Hepatocyte (in vitro differentiated cells): ENCODE data around the gene MAD2L1BP. TPM values are rescaled to one million over a fixed set of nuclear protein-coding genes. Genes with fewer than 3 reads are reported as not detected.

Source experiments
- DNase-seq: peaks from one replicate; pipeline ENCODE4 v3.0.0-alpha.2; 2016; ENCODE audit warnings: low spot score
- H2AFZ ChIP-seq: fragments of 200-600 bp; sonication (generic); 2 replicates; pipeline ENCODE4 v1.6.0; 2016; ENCODE audit warnings: antibody characterized with exemption, mild to moderate bottlenecking
- H3K27ac ChIP-seq: fragments of 200-600 bp; sonication (generic); 2 replicates; pipeline ENCODE4 v1.5.1; 2016; ENCODE audit warnings: mild to moderate bottlenecking
- H3K27me3 ChIP-seq: fragments of 200-600 bp; sonication (generic); 2 replicates; pipeline ENCODE4 v1.6.1; 2016
- H3K36me3 ChIP-seq: fragments of 200-600 bp; sonication (generic); replicated peaks from 2 replicates; pipeline ENCODE4 v1.5.1; 2016; ENCODE audit warnings: low read depth; ENCODE audit not compliant: insufficient read depth
- H3K4me1 ChIP-seq: fragments of 200-600 bp; sonication (generic); 2 replicates; pipeline ENCODE4 v1.5.1; 2016; ENCODE audit warnings: mild to moderate bottlenecking, moderate library complexity; ENCODE audit not compliant: insufficient read depth
- H3K4me2 ChIP-seq: fragments of 200-600 bp; sonication (generic); 2 replicates; pipeline ENCODE4 v1.6.0; 2016
- H3K4me3 ChIP-seq: fragments of 200-600 bp; sonication (generic); 2 replicates; pipeline ENCODE4 v1.5.1; 2016; ENCODE audit warnings: mild to moderate bottlenecking
- H3K79me2 ChIP-seq: fragments of 200-600 bp; sonication (generic); 2 replicates; pipeline ENCODE4 v1.6.0; 2017; ENCODE audit warnings: mild to moderate bottlenecking
- H3K9me2 ChIP-seq: fragments of 200-600 bp; sonication (generic); replicated peaks from 2 replicates; pipeline ENCODE4 v1.6.0; 2017; ENCODE audit warnings: mild to moderate bottlenecking; ENCODE audit not compliant: insufficient read depth
- H3K9me3 ChIP-seq: fragments of 200-600 bp; sonication (generic); 2 replicates; pipeline ENCODE4 v1.5.1; 2016; ENCODE audit warnings: low read depth, mild to moderate bottlenecking
- H4K20me1 ChIP-seq: fragments of 200-600 bp; sonication (generic); 2 replicates; pipeline ENCODE4 v1.6.0; 2016; ENCODE audit warnings: mild to moderate bottlenecking; ENCODE audit not compliant: insufficient read depth, poor library complexity, severe bottlenecking
- EZH2 ChIP-seq: fragments of 200-600 bp; sonication (generic); IDR thresholded peaks from 2 replicates; pipeline ENCODE4 v1.6.1; 2016; ENCODE audit warnings: antibody characterized with exemption, mild to moderate bottlenecking, borderline replicate concordance
- EZH2phosphoT487 ChIP-seq: fragments of 200-600 bp; sonication (generic); IDR thresholded peaks from one replicate; pipeline ENCODE4 v1.6.1; 2018; ENCODE audit warnings: antibody characterized with exemption, mild to moderate bottlenecking, low read depth, moderate library complexity; ENCODE audit not compliant: unreplicated experiment, severe bottlenecking
- WGBS: methylation state at CpG from one replicate; pipeline ENCODE4 v1.1.6; 2016; ENCODE audit warnings: low lambda C conversion rate; ENCODE audit errors: missing lambda C conversion rate; 5-methylcytosine and 5-hydroxymethylcytosine counted together
- polyA plus RNA-seq: library from polyadenylated mRNA; unstranded; fragments of >200 nt; fragmentation: Nextera tagmentation; extraction: Ambion mirVana; gene quantifications from 2 replicates; pipeline ENCODE4 v1.2.1, GENCODE V29; 2016
- total RNA-seq: library from RNA; depleted of rRNA; stranded (reverse); fragments of >200 nt; gene quantifications from 2 replicates; pipeline ENCODE4 v1.2.3, GENCODE V29; 2014
- TF ChIP-seq, protein P1 (sequence below): fragments of 200-600 bp; sonication (generic); IDR thresholded peaks from 2 replicates; pipeline ENCODE4 v1.5.1; 2016; ENCODE audit warnings: antibody characterized with exemption, mild to moderate bottlenecking; ENCODE audit not compliant: poor library complexity

Gene MAD2L1BP
- total and polyA plus RNA-seq, 2 experiments from 2014 or later: 32.1 to 47.6 TPM

DNA sequence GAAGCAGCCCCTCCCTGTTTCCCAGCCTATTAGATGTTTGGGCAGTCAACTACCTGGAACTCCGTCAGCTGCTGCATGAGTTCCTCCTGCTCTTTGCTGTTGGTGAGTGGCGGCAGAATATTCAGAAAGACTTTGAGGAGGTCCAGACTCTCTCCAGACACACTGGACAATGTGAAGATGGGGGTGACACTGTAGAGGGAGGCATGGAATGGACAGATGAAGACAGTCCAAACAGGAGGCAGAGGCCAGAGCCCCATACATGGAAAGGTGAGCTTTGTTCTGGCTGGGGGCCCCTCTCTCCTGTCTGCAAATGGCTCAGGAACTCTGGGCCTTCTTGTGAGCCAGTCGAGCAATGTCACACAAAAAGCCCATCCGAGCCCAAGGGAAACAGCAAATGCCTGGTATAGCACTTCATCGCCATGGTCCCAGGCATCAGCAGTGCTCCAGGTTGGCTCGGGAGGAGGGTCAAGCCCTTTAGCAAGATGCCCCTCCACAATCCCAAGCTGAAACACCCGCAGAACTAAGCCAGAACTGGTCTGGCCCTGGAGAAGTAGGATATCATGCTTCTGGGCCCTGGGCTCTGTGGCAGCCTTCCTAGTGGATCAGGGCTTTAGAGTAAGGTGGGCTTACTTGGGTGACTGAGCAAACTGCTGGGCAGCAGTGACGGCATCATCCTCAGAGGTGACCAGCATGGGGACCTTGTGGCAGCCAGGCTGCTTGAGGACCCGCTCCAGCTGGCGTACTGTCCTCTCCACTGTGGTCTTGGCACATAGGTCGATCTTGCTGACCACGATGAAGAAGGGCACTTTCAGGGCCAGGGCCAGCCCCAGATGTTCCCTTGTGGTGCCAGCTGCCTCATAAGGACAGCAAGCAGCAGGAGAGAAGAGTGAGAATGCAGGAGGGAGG lies 11.5 kb upstream of the MAD2L1BP start:
- 98% methylated on average over 12 of the region's 12 CpGs for WGBS
- Histone ChIP-seq H2AFZ (no peak overlapping the region), H3K9me2 (no peaks in the 10 kb centered on the region), H3K36me3 (no peaks in the 10 kb centered on the region), H3K4me3 (no peak overlapping the region), H3K27ac (no peak overlapping the region), H3K79me2 (peaks cover 24% of the 10 kb centered on the region), H3K4me1 (peaks cover 14% of the 10 kb centered on the region), H3K27me3 (no peaks in the 10 kb centered on the region), H3K9me3 (no peaks in the 10 kb centered on the region), H4K20me1 (no peaks in the 10 kb centered on the region), H3K4me2 (no peak overlapping the region)
- DNase-seq: no peak
- TF ChIP-seq EZH2: no peak
- TF ChIP-seq, protein P1, sequence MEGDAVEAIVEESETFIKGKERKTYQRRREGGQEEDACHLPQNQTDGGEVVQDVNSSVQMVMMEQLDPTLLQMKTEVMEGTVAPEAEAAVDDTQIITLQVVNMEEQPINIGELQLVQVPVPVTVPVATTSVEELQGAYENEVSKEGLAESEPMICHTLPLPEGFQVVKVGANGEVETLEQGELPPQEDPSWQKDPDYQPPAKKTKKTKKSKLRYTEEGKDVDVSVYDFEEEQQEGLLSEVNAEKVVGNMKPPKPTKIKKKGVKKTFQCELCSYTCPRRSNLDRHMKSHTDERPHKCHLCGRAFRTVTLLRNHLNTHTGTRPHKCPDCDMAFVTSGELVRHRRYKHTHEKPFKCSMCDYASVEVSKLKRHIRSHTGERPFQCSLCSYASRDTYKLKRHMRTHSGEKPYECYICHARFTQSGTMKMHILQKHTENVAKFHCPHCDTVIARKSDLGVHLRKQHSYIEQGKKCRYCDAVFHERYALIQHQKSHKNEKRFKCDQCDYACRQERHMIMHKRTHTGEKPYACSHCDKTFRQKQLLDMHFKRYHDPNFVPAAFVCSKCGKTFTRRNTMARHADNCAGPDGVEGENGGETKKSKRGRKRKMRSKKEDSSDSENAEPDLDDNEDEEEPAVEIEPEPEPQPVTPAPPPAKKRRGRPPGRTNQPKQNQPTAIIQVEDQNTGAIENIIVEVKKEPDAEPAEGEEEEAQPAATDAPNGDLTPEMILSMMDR: no peak
- no peak for TF ChIP-seq EZH2phosphoT487

GRCh38 chr6:43624786-43625288 lies 10.8 kb upstream of the MAD2L1BP start:
- Histone ChIP-seq H3K4me3 (no peak overlapping the region), H3K9me3 (no peaks in the 10 kb centered on the region), H3K4me2 (no peak overlapping the region), H3K27ac (no peak overlapping the region), H3K27me3 (no peaks in the 10 kb centered on the region), H3K4me1 (peaks cover 14% of the 10 kb centered on the region), H4K20me1 (no peaks in the 10 kb centered on the region), H3K79me2 (peaks cover 24% of the 10 kb centered on the region), H3K36me3 (no peaks in the 10 kb centered on the region), H3K9me2 (no peaks in the 10 kb centered on the region), H2AFZ (no peak overlapping the region)
- TF ChIP-seq EZH2phosphoT487: no peak
- no peak for TF ChIP-seq EZH2
- TF ChIP-seq, protein P1: no peak
- DNase-seq: no peak
- over 99% methylated on average over 7 of the region's 7 CpGs for WGBS

DNA sequence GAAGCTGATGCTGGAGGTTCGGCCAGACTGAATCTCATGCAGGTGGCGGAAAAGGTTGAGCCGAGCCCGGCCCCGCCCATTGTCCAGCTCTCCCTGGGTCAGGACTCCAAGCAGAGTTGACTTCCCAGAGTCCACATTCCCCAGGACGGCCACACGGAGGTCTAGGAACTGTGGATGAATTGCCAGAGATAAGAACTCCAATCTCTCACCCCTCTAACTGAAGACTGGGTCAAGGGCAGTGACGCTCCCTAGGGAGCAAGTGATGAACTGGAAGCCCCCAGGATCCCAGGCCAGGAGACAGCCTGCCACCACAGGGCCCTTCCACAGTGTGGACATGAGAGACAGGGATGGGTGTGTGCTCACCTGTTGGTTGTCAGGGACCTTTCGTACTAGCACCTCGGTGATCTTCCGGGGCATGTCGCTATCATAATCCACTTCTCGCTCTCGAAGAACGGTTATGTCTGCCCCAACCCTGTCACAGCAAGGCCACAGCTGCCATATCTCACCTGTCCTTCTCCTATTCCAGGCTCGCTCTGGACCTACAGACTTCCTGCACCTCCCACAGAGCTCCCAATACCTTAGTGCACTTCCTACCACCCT lies 10.1 kb upstream of the MAD2L1BP start:
- WGBS: 93% methylated on average over 16 of the region's 16 CpGs
- TF ChIP-seq, protein P1: no peak
- TF ChIP-seq EZH2 (no peak), EZH2phosphoT487 (no peak)
- H3K36me3 ChIP-seq: no peaks in the 10 kb centered on the region

More for the DNA sequence above, 10.1 kb upstream of the MAD2L1BP start:
- Histone ChIP-seq H3K27me3 (no peaks in the 10 kb centered on the region), H3K79me2 (peaks cover 24% of the 10 kb centered on the region), H3K4me1 (peaks cover 14% of the 10 kb centered on the region), H4K20me1 (no peaks in the 10 kb centered on the region), H3K27ac (no peak overlapping the region), H3K4me3 (no peak overlapping the region), H2AFZ (no peak overlapping the region), H3K9me2 (no peaks in the 10 kb centered on the region), H3K4me2 (no peak overlapping the region), H3K9me3 (no peaks in the 10 kb centered on the region)
- no peak for DNase-seq
